GM12878 (cell line): ENCODE measurements around the gene EYA2. TPM values are rescaled to one million over a fixed set of nuclear protein-coding genes. Genes with fewer than 3 reads are reported as not detected.

ENCODE experiments used
- ATAC-seq: fragments of 200-7000 bp; cut with Tn5 transposase; 3 replicates; pipeline ENCODE4 v1.9.1; 2020; ENCODE audit warnings: mild to moderate bottlenecking, moderate library complexity
- BruUV-seq: library from RNA; stranded (reverse); fragments of 400-500 nt; replicated peaks from 2 replicates; lab custom pipeline; 2021; lab: Mats Ljungman, UMichigan
- CTCF ChIA-PET: fragments of 300-600 bp; sonication (Branson Sonifier 250); formaldehyde crosslinking; extraction: SDS; loops from one replicate; lab custom pipeline; 2021; ENCODE audit warnings: inconsistent platforms; lab: Yijun Ruan, JAX
- POLR2A ChIA-PET: fragments of 350-600 bp; formaldehyde crosslinking; extraction: SDS; loops from one replicate; lab custom pipeline; 2021; ENCODE audit warnings: inconsistent platforms; lab: Charles Lee
- RAD21 ChIA-PET: fragments of 300-600 bp; sonication (Branson Sonifier 250); formaldehyde crosslinking; loops from one replicate; lab custom pipeline; 2023; ENCODE audit warnings: antibody characterized with exemption; ENCODE audit not compliant: unreplicated experiment; lab: Charles Lee
- SMC1A ChIA-PET: fragments of 300-600 bp; sonication (Branson Sonifier 250); formaldehyde crosslinking; loops from one replicate; lab custom pipeline; 2023; ENCODE audit not compliant: unreplicated experiment, uncharacterized antibody; lab: Charles Lee
- DNase-seq: peaks from one replicate; pipeline ENCODE4 v3.0.0-alpha.2; 2011; ENCODE audit warnings: low read depth, low spot score
- FAIRE-seq: peaks from 3 replicates; lab custom pipeline; 2011; peaks lifted over from hg19 to GRCh38; lab: Jason Lieb, UNC
- H2AFZ ChIP-seq: 2 replicates; pipeline ENCODE4 v1.6.0; 2011; ENCODE audit warnings: low read depth, low read length, control low read depth; ENCODE audit not compliant: control insufficient read depth
- H3K27ac ChIP-seq: 2 replicates; pipeline ENCODE4 v1.5.1; 2011; ENCODE audit warnings: control low read depth; ENCODE audit not compliant: control insufficient read depth, insufficient read depth
- H3K27me3 ChIP-seq, 2 experiments: replicated peaks in 1 of 2; 2 replicates each; pipeline versions ENCODE4 v1.6.0 to v1.6.1; 2011; ENCODE audit warnings: low read length in 1 of 2; ENCODE audit not compliant: control insufficient read depth in 2 of 2, insufficient read depth in 2 of 2
- H3K36me3 ChIP-seq, 2 experiments: 2 replicates each; pipeline ENCODE4 v1.5.1; 2011; ENCODE audit warnings: low read length in 1 of 2; ENCODE audit not compliant: control insufficient read depth in 2 of 2, insufficient read depth in 2 of 2
- H3K4me1 ChIP-seq: 2 replicates; pipeline ENCODE4 v1.6.1; 2011; ENCODE audit warnings: mild to moderate bottlenecking, low read length, moderate library complexity, mixed read lengths; ENCODE audit not compliant: control insufficient read depth, insufficient read depth
- H3K4me2 ChIP-seq: 2 replicates; pipeline ENCODE4 v1.6.0; 2011; ENCODE audit warnings: control low read depth; ENCODE audit not compliant: control insufficient read depth, insufficient read depth
- H3K4me3 ChIP-seq: fragments of 200-600 bp; sonication (generic); 2 replicates; pipeline ENCODE4 v1.5.1; 2016
- H3K79me2 ChIP-seq: 2 replicates; pipeline ENCODE4 v1.6.0; 2011; ENCODE audit warnings: low read length; ENCODE audit not compliant: control insufficient read depth, insufficient read depth
- H3K9ac ChIP-seq: 2 replicates; pipeline ENCODE4 v1.8.0; 2011; ENCODE audit warnings: low read length, control low read depth, mixed read lengths; ENCODE audit not compliant: control insufficient read depth, insufficient read depth
- H3K9me3 ChIP-seq: replicated peaks from 3 replicates; pipeline ENCODE4 v1.5.1; 2011; ENCODE audit warnings: mild to moderate bottlenecking, low read length; ENCODE audit not compliant: control insufficient read depth, insufficient read depth
- H4K20me1 ChIP-seq: 2 replicates; pipeline ENCODE4 v1.6.0; 2011; ENCODE audit not compliant: control insufficient read depth, insufficient read depth
- CEBPB ChIP-seq, 2 experiments: fragments of 150-350 bp in 1 of 2; IDR thresholded peaks; 2 replicates each; pipeline ENCODE4 v1.6.1; 2012 to 2014; ENCODE audit warnings: low read depth in 2 of 2, low read length in 2 of 2, borderline replicate concordance in 1 of 2, inconsistent platforms in 1 of 2
- CEBPZ ChIP-seq: fragments of 150-350 bp; IDR thresholded peaks from 2 replicates; pipeline ENCODE4 v1.6.1; 2016; ENCODE audit warnings: low read depth, low read length
- MEF2A ChIP-seq: IDR thresholded peaks from 2 replicates; pipeline ENCODE4 v1.6.1; 2011; ENCODE audit warnings: low read depth, mild to moderate bottlenecking, low read length, moderate library complexity; ENCODE audit not compliant: insufficient read depth
- RBBP5 ChIP-seq: fragments of 200-600 bp; sonication (generic); conservative IDR thresholded peaks from 2 replicates; pipeline ENCODE4 v1.6.1; 2016
- RFX5 ChIP-seq: IDR thresholded peaks from 2 replicates; pipeline ENCODE4 v1.6.1; 2011; ENCODE audit warnings: low read depth, low read length, improper control_type of control experiment
- SMAD1 ChIP-seq: fragments of 450-650 bp; IDR thresholded peaks from 2 replicates; pipeline ENCODE4 v1.6.1; 2018; ENCODE audit warnings: mild to moderate bottlenecking, low read depth; ENCODE audit not compliant: partially characterized antibody
- SRF ChIP-seq, 2 experiments: IDR thresholded peaks; 2 replicates each; pipeline ENCODE4 v1.6.1; 2011; ENCODE audit warnings: low read depth in 2 of 2, low read length in 2 of 2, mild to moderate bottlenecking in 1 of 2, moderate library complexity in 1 of 2
- TCF7 ChIP-seq: IDR thresholded peaks from 2 replicates; pipeline ENCODE4 v1.6.1; 2014; ENCODE audit warnings: antibody characterized with exemption, borderline replicate concordance
- ZBTB33 ChIP-seq: fragments of 450-650 bp; IDR thresholded peaks from 2 replicates; pipeline ENCODE4 v1.6.1; 2017; ENCODE audit warnings: mild to moderate bottlenecking
- ZNF207 ChIP-seq: fragments of 450-650 bp; IDR thresholded peaks from 2 replicates; pipeline ENCODE4 v1.6.1; 2014; ENCODE audit warnings: antibody characterized with exemption, mild to moderate bottlenecking, borderline replicate concordance
- WGBS: methylation state at CpG from one replicate; pipeline ENCODE4 v1.1.6; 2016; ENCODE audit warnings: low lambda C conversion rate; ENCODE audit not compliant: insufficient replicate concordance, insufficient coverage; ENCODE audit errors: missing lambda C conversion rate; 5-methylcytosine and 5-hydroxymethylcytosine counted together
- in situ Hi-C: fragments of 300-500 bp; cut with MboI; formaldehyde crosslinking; loops from 9 replicates; pipeline ENCODE4 v1.14.3; 2018; ENCODE audit warnings: mixed read lengths
- intact Hi-C: fragments of 100-400 bp; cut with micrococcal nuclease; formaldehyde crosslinking; loops from one replicate; pipeline ENCODE4 v1.14.2; 2022; ENCODE audit not compliant: unreplicated experiment
- polyA plus RNA-seq, 11 experiments: library from polyadenylated mRNA; depleted of rRNA in 4 of 11; unstranded in 6 of 11; stranded (reverse) in 5 of 11; fragments of >200 nt; fragmentation: Nextera tagmentation in 4 of 11; fragmentation: Illumina TruSeq in 1 of 11; extraction: Ambion mirVana in 4 of 11; extraction: Trizol in 1 of 11; gene quantifications; 1 replicate in 1 of 11; 2 replicates in 10 of 11; pipeline versions ENCODE4 v1.2.1 to v1.2.3, GENCODE V29; 2011 to 2016; ENCODE audit warnings: inconsistent platforms in 2 of 11, missing spikeins in 2 of 11, low read depth in 1 of 11
- total RNA-seq, 4 experiments: library from RNA; depleted of rRNA in 3 of 4; stranded (reverse); fragments of >200 nt in 3 of 4; fragmentation: Illumina TruSeq in 1 of 4; extraction: Trizol in 1 of 4; gene quantifications; 2 replicates each; pipeline versions ENCODE4 v1.2.1 to v1.2.3, GENCODE V29; 2013 to 2021

Gene EYA2
- total and polyA plus RNA-seq, 10 of the 15 experiments (the other 5 are each of a cell fraction or from before 2014, with no cell fraction given) = 0.20 TPM; not detected in 9

- Histone ChIP-seq H3K36me3 (no peaks in the 10 kb centered on the region), H3K27ac (no peak overlapping the region), H3K4me2 (no peak overlapping the region), H4K20me1 (no peaks in the 10 kb centered on the region), H2AFZ (no peak overlapping the region), H3K27me3 (no peaks in the 10 kb centered on the region; a peak in 2 of 4 replicates), H3K9me3 (no peaks in the 10 kb centered on the region; the same call in 1 of the 3 replicates), H3K79me2 (no peaks in the 10 kb centered on the region), H3K4me1 (no peaks in the 10 kb centered on the region), H3K9ac (no peak overlapping the region), H3K4me3 (no peak overlapping the region)
- in situ Hi-C loops (no loop called here), intact Hi-C loops (loop anchor here (10.0 kb wide), 1 partner anchor 56 kb away; no protein-coding TSS in a partner anchor)
- RAD21 ChIA-PET = no interaction called here
- 50% methylated on average over 7 of the region's 7 CpGs for WGBS
- no peak for FAIRE-seq
- no peak for ATAC-seq
- CTCF ChIA-PET = no interaction called here
- POLR2A ChIA-PET = no interaction called here
- no peak for DNase-seq
- TF ChIP-seq CEBPB (IDR thresholded peaks at IDR 0.05; ENCODE audit: borderline replicate concordance in 1 of 2, low read depth in 2 of 2, low read length in 2 of 2) = no peak
- TF ChIP-seq CEBPZ = no peak
- TF ChIP-seq TCF7 = no peak
- TF ChIP-seq ZNF207 = no peak
- no peak for TF ChIP-seq SRF (IDR thresholded peaks at IDR 0.05; ENCODE audit: low read depth in 2 of 2, low read length in 2 of 2)
- no peak for TF ChIP-seq MEF2A
- TF ChIP-seq SMAD1 = no peak
- no peak for TF ChIP-seq ZBTB33
- no peak for TF ChIP-seq RBBP5
- no peak for TF ChIP-seq RFX5
- SMC1A ChIA-PET = no interaction called here
- no TSS peak for BruUV-seq
Measured at GRCh38 chr20:47031004-47031403, 136.4 kb downstream of the EYA2 start.
